GM13976 (cell line): Measurements from ENCODE around the gene DES.

ENCODE experiments used
- DNase-seq: peaks from one replicate; pipeline ENCODE4 v3.0.0; 2012; ENCODE audit warnings: low spot score
- in situ Hi-C: fragments of 300-500 bp; cut with MboI; formaldehyde crosslinking; loops from one replicate; pipeline ENCODE4 v1.12.0; 2022; ENCODE audit warnings: low sequenced_read_pairs, mixed read lengths, inconsistent platforms; ENCODE audit not compliant: unreplicated experiment
- TF ChIP-seq, protein P1 (sequence below): IDR thresholded peaks from 2 replicates; pipeline ENCODE4 v1.5.1; 2012; ENCODE audit warnings: borderline replicate concordance, mild to moderate bottlenecking; ENCODE audit not compliant: insufficient read depth; ENCODE audit errors: extremely low read depth, missing control alignments, control extremely low read depth

The DES gene

DNA sequence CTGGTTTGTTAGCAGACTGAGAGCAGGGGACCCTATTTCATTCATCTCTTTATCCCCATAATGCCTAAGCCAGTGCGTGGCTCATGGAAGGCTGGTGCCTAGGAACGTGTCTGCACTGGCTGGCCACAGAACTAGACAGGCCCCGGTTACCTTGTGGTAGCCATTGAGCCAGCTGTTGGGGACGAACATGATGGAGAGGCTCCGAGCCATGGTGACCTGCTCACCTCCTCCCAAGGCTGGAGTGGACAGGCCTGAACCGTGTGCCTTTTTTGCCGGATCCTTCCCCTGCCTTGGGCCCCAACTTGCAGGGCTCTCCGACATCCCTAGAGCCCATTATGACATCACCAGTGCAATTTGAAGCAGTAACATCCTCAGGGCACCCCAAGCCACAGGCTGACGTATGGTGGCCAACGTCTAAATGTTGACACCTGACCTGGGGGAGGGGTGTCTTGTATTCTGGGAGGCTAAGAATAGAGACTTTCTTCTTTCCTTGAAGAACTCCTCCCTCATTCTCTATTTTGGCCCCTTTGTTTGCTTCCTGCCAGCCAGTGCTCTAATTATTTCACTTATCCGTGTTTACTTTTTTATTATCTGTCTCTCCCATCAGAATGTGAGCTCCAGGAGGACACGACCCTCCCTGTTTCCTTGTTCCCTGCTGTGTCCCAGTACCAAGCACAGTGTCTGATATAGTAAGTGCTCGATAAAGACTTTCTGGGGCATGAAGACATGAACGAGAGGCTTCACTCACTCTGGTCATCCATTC lies 18.3 kb upstream of the DES start:
- TF ChIP-seq, protein P1, sequence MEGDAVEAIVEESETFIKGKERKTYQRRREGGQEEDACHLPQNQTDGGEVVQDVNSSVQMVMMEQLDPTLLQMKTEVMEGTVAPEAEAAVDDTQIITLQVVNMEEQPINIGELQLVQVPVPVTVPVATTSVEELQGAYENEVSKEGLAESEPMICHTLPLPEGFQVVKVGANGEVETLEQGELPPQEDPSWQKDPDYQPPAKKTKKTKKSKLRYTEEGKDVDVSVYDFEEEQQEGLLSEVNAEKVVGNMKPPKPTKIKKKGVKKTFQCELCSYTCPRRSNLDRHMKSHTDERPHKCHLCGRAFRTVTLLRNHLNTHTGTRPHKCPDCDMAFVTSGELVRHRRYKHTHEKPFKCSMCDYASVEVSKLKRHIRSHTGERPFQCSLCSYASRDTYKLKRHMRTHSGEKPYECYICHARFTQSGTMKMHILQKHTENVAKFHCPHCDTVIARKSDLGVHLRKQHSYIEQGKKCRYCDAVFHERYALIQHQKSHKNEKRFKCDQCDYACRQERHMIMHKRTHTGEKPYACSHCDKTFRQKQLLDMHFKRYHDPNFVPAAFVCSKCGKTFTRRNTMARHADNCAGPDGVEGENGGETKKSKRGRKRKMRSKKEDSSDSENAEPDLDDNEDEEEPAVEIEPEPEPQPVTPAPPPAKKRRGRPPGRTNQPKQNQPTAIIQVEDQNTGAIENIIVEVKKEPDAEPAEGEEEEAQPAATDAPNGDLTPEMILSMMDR, result no peak
- in situ Hi-C loops, result loop anchor here (5.0 kb wide), 1 partner anchor 132 kb away; no protein-coding TSS in a partner anchor
- no peak for DNase-seq

DNA sequence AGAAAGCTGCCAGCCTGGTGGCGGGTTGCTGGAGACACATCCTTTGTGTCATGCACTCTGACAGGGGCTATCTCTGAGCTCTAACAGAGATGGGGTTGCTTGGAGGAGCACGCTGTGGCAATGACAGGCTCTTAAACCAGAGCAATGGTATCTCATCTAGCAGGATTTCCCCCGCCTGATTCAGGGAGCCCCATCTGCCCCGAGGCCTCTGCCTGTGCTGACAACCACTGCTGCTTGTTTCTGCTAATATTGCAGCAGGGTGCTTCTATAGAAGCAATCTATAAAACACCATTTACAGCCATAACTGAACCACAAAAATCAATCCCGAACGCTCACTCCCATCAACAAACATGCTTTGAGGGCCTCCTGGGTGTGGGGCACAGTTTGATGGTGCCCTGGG lies 17.6 kb upstream of the DES start:
- DNase-seq, result no peak
- in situ Hi-C loops, result loop anchor here (5.0 kb wide), 1 partner anchor 132 kb away; no protein-coding TSS in a partner anchor
- TF ChIP-seq, protein P1, result no peak

DNA sequence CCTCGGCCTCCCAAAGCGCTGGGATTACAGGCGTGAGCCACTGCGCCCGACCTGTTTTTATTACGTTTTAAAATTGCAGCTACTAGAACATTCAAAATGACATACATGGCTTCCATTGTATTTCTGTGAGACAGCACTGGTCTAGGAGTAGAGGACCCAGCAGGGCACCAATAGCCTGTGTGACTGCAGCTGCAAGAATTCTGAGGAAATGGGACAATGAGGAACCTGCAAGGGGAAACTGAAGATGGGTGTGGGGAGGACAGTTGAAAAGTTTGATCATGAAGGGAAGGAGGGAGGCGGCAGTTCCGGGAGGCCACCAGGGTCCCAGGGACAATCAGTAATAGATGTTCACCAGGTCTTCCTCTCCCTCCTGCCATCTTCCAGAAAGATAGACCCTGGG lies 16.6 kb upstream of the DES start:
- TF ChIP-seq, protein P1, result no peak
- in situ Hi-C loops, result loop anchor here (5.0 kb wide), 1 partner anchor 131 kb away; no protein-coding TSS in a partner anchor
- DNase-seq, result no peak

DNA sequence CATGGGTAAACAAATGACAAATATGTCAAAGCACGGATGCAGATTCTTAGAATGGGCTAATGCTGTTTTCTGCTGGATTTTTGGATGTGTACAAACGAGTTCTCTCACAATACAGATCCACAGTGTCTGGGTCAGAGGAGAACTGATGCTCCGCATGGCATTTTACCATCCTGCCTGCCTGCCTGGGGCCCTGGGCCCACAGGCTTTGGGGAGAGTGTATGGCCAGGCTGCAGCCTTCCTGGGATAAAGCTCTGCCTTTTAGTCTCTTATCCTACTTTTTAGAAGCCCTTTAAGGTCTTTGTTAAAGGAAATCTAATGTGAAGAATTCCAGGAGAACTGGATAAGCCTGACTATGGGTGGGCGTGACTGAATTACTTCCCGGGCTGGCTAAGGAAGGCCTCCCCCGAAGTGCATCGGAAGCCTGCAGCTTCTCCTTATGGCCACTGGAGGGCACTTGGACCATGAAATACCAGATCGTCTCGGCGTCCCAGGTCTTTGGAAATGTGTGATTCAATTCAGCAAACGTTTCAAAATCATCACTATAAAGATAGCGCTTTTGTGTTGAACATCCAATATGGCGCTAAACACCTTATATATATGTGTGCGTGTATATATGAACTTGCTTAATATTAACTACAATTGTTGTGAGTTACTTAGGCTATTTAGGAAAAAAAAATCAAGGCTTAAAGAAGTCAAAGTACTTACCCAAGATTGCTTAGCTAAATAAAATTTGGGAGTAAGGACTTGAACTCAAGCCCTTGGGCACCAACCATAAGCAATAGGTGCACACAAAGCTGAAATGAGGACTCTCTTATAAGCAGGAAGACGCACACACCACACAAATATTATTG lies 15.3 kb upstream of the DES start:
- TF ChIP-seq, protein P1, result peak; percentile 79
- DNase-seq, result peak; percentile 81
- in situ Hi-C loops, result loop anchor here (5.0 kb wide), 1 partner anchor 129 kb away; no protein-coding TSS in a partner anchor

DNA sequence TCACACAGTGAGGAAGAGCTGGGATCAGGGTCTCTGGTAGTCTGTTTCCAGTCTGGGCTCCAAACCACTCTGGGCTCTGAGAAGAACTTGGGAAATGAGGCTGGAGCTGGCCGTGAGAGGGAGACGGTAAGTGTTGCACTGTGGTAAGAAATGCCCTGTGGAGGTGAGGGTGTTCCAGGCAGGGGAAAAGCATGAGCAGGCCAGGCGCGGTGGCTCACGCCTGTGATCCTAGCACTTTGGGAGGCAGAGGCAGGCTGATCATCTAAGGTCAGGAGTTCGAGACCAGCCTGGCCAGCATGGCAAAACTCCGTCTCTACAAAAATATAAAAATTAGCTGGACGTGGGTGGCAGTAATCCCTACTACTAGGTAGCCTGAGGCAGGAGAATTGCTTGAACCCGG lies 14.3 kb upstream of the DES start:
- TF ChIP-seq, protein P1, result no peak
- in situ Hi-C loops, result loop anchor here (5.0 kb wide), 1 partner anchor 128 kb away; no protein-coding TSS in a partner anchor
- no peak for DNase-seq

DNA sequence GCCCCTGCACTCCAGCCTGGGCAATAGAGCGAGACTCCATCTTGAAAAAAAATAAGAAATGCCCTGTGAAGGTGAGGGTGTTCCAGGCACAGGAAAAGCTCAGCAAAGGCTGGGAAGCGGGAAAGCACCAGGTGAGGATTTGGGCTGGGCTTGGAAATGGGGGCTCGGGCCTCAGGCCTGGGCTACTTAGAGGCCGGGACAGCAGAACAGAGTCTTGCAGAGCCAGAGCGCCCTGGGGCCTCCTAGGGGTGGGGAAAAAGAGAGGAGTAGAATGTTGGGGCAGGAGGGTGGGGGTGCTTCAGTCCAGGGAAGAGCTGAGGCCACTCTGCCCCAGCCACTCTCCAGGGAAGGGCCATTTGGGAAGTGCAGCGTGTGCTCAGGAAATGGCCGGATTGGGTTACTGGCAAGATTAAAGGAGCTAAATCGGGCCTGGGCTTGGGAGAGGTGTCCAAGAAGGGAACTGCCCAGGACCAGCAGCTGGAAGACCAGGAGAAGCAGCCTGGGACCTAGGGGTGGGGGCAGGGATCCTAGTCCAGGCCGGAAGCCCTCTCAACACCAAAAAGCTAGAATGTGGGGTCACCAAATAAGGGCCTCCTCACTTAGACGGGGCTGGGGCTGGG lies 13.8 kb upstream of the DES start:
- TF ChIP-seq, protein P1, result no peak
- in situ Hi-C loops, result loop anchor here (5.0 kb wide), 1 partner anchor 128 kb away; no protein-coding TSS in a partner anchor
- DNase-seq, result no peak
